Neuronal stem cell (in vitro differentiated cells): ENCODE data around the gene FUT3.

Experiments used
- DNase-seq: peaks from one replicate; pipeline ENCODE4 v3.0.0-alpha.2; 2013; ENCODE audit warnings: low spot score
- H2AFZ ChIP-seq: one replicate; pipeline ENCODE4 v1.6.1; 2013; ENCODE audit warnings: mild to moderate bottlenecking, low read length, inconsistent platforms
- H2AK5ac ChIP-seq: 2 replicates; pipeline ENCODE4 v1.6.1; 2013; ENCODE audit warnings: low read depth, mild to moderate bottlenecking, inconsistent platforms, low read length, moderate library complexity, mixed read lengths
- H2BK120ac ChIP-seq: 2 replicates; pipeline ENCODE4 v1.6.1; 2013; ENCODE audit warnings: low read depth, mild to moderate bottlenecking, inconsistent platforms, low read length, moderate library complexity, mixed read lengths
- H2BK12ac ChIP-seq: one replicate; pipeline ENCODE4 v1.6.1; 2013; ENCODE audit warnings: low read length, inconsistent platforms
- H2BK15ac ChIP-seq: 2 replicates; pipeline ENCODE4 v1.6.1; 2013; ENCODE audit warnings: mild to moderate bottlenecking, low read length, inconsistent platforms, mixed read lengths
- H2BK5ac ChIP-seq: one replicate; pipeline ENCODE4 v1.6.1; 2013; ENCODE audit warnings: inconsistent platforms, mild to moderate bottlenecking, low read length, moderate library complexity
- H3K14ac ChIP-seq: one replicate; pipeline ENCODE4 v1.6.1; 2013; ENCODE audit warnings: low read length, inconsistent platforms
- H3K18ac ChIP-seq: 2 replicates; pipeline ENCODE4 v1.6.1; 2013; ENCODE audit warnings: low read length, inconsistent platforms
- H3K23ac ChIP-seq: 2 replicates; pipeline ENCODE4 v1.6.1; 2013; ENCODE audit warnings: low read depth, mild to moderate bottlenecking, mixed read lengths, low read length, inconsistent platforms; ENCODE audit not compliant: poor library complexity
- H3K27ac ChIP-seq: replicated peaks from 3 replicates; pipeline ENCODE4 v1.5.1; 2013; ENCODE audit warnings: low read length, inconsistent platforms
- H3K27me3 ChIP-seq, 3 experiments: 2 replicates each; pipeline ENCODE4 v1.6.1; 2013; ENCODE audit warnings: low read length in 3 of 3, mild to moderate bottlenecking in 2 of 3, inconsistent platforms in 1 of 3, low read depth in 1 of 3, mixed read lengths in 1 of 3, moderate library complexity in 1 of 3; ENCODE audit not compliant: control insufficient read depth in 3 of 3, insufficient read depth in 3 of 3
- H3K36me3 ChIP-seq, 2 donors: replicated peaks in 1 of 2; 2 replicates each; pipeline ENCODE4 v1.6.1; 2013; ENCODE audit warnings: low read length in 2 of 2; ENCODE audit not compliant: control insufficient read depth in 2 of 2, insufficient read depth in 2 of 2
- H3K4ac ChIP-seq: 2 replicates; pipeline ENCODE4 v1.6.1; 2013; ENCODE audit warnings: inconsistent platforms, mild to moderate bottlenecking, low read length, moderate library complexity
- H3K4me1 ChIP-seq, 2 donors: 1 replicate in 1 of 2; 2 replicates in 1 of 2; pipeline ENCODE4 v1.6.1; 2013; ENCODE audit warnings: low read length in 2 of 2, low read depth in 1 of 2; ENCODE audit not compliant: control insufficient read depth in 2 of 2, insufficient read depth in 1 of 2
- H3K4me2 ChIP-seq: one replicate; pipeline ENCODE4 v1.6.1; 2013; ENCODE audit warnings: mild to moderate bottlenecking, low read length, inconsistent platforms; ENCODE audit not compliant: insufficient read depth, poor library complexity, severe bottlenecking
- H3K4me3 ChIP-seq, 2 donors: 2 replicates each; pipeline ENCODE4 v1.5.1; 2013; ENCODE audit warnings: low read length in 2 of 2, mild to moderate bottlenecking in 2 of 2, inconsistent platforms in 1 of 2, moderate library complexity in 1 of 2
- H3K79me1 ChIP-seq: one replicate; pipeline ENCODE4 v1.6.1; 2013; ENCODE audit warnings: low read depth, mild to moderate bottlenecking, inconsistent platforms, low read length, moderate library complexity
- H3K9ac ChIP-seq: one replicate; pipeline ENCODE4 v1.6.1; 2013; ENCODE audit warnings: mild to moderate bottlenecking, low read depth, low read length, inconsistent platforms; ENCODE audit not compliant: poor library complexity
- H3K9me3 ChIP-seq, 2 donors: replicated peaks in 1 of 2; 2 replicates each; pipeline versions ENCODE3 to v1.6.1; 2013; ENCODE audit warnings: low read length in 2 of 2, mild to moderate bottlenecking in 2 of 2, inconsistent platforms in 1 of 2, low read depth in 1 of 2, mixed read lengths in 1 of 2, moderate library complexity in 1 of 2; ENCODE audit not compliant: control insufficient read depth in 2 of 2, insufficient read depth in 1 of 2
- H4K8ac ChIP-seq: one replicate; pipeline ENCODE4 v1.6.1; 2013; ENCODE audit warnings: low read depth, mild to moderate bottlenecking, inconsistent platforms, low read length, moderate library complexity
- H4K91ac ChIP-seq: one replicate; pipeline ENCODE4 v1.6.1; 2013; ENCODE audit warnings: low read length, low read depth, mild to moderate bottlenecking, inconsistent platforms; ENCODE audit not compliant: poor library complexity
- WGBS, 2 donors: extraction: QIAGEN DNeasy Blood & Tissue Kit; methylation state at CpG; one replicate each; pipeline ENCODE4 v1.1.7; 2013; ENCODE audit warnings: missing lambda C conversion rate in 2 of 2, mixed read lengths in 1 of 2; ENCODE audit not compliant: insufficient read length in 2 of 2, insufficient replicate concordance in 1 of 2; ENCODE audit errors: extremely low coverage in 2 of 2; 5-methylcytosine and 5-hydroxymethylcytosine counted together

The FUT3 gene

DNA sequence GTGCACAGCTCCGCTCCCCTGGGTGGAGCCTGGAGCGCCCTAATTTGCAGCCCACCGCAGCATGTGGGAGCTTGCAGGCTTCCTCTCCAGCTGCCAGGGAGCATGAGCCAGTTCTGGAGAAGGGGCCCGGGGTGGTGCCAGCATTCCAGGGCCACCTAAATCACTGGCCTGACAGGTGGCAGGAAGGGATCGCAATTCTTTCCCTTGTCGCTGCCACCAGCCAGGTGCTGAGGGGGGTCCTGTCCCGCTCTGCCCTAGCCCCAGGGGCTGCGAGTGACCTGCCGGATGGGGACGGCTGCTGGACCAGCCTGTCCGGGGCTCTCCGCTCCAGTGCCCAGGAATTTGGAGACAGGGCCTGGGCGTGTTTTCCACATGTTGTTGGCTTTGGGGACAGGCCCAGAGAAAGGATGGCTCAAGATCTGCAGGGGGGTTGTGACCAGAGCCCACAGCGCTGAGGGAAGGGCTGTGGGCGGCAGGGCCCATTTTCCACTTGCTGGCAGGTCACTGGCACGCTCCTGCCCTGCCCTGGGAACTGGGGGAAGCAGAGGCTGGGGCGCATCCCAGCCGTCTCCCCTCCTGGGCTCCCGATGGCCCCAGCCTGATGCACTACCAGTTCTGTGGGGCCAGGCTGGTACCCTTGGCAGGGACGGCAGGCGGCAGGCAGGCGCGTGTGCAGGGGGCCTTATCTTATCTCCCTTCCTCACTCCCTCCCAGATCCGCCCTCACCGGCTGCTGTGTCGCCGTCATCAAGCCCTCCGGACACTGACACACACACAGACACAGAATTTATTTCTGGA is 42.9 kb upstream of the FUT3 start:
- no peak for DNase-seq
- H3K79me1 ChIP-seq: peaks cover 10% of the 10 kb centered on the region
- peak overlapping the region; percentile 41 for H2BK12ac ChIP-seq
- H4K91ac ChIP-seq: no peak overlapping the region
- H3K4me1 ChIP-seq: peaks cover 3 to 5% of the 10 kb centered on the region in 2 donors
- H2AK5ac ChIP-seq: no peak overlapping the region
- H3K23ac ChIP-seq: no peak overlapping the region
- no peak overlapping the region for H3K4ac ChIP-seq
- no peak overlapping the region for H3K4me2 ChIP-seq
- H2BK120ac ChIP-seq: no peak overlapping the region
- no CpG with 5 or more reads among the region's 28 CpGs for WGBS, 2 donors
- H2AFZ ChIP-seq: no peak overlapping the region
- no peak overlapping the region for H4K8ac ChIP-seq
- no peak overlapping the region for H3K14ac ChIP-seq
- H3K36me3 ChIP-seq: peaks cover 15 to 16% of the 10 kb centered on the region in 2 donors
- no peak overlapping the region for H3K4me3 ChIP-seq
- H2BK5ac ChIP-seq: no peak overlapping the region
- no peaks in the 10 kb centered on the region for H3K27me3 ChIP-seq
- no peak overlapping the region for H3K18ac ChIP-seq
- H3K27ac ChIP-seq: no peak overlapping the region
- no peaks in the 10 kb centered on the region for H3K9me3 ChIP-seq
- peak overlapping the region; percentile 12 for H3K9ac ChIP-seq
- H2BK15ac ChIP-seq: no peak overlapping the region

DNA sequence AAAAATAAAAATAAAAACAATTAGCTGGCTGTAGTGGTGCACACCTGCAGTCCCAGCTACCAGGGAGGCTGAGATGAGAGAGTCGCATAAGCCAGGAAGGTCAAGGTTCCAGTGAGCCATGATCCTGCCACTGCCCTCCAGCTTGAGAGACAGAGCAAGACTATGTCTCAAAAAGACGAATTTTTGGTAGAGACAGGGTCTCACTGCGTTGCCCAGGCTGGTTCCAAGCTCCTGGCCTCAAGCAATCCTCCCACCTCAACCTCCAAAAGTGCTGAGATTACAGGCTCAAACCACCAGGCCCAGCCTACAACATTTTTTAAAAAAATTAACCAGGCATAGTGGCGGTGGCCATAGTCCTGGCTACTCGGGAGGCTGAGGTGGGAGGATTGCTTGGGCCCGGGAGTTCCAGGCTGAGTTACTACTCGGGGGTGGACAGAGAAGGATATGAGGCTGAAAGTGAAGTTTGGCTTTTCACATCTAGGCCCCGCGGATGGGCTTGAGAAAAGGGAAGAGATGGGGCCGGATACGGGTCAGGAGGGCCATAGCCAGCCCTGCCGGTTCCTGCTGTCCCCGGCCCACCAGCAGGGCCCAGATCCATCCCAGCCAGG is 42.2 kb upstream of the FUT3 start:
- H3K36me3 ChIP-seq: peaks cover 15 to 16% of the 10 kb centered on the region in 2 donors
- no peak overlapping the region for H2BK12ac ChIP-seq
- no peak overlapping the region for H2AFZ ChIP-seq
- no peak overlapping the region for H4K91ac ChIP-seq
- no peak overlapping the region for H3K23ac ChIP-seq
- H3K27me3 ChIP-seq: no peaks in the 10 kb centered on the region
- H3K4me3 ChIP-seq: no peak overlapping the region
- no peak overlapping the region for H3K4ac ChIP-seq
- no peaks in the 10 kb centered on the region for H3K9me3 ChIP-seq
- H3K79me1 ChIP-seq: peaks cover 10% of the 10 kb centered on the region
- H4K8ac ChIP-seq: no peak overlapping the region
- H3K14ac ChIP-seq: no peak overlapping the region
- DNase-seq: no peak
- WGBS, 2 donors: no CpG with 5 or more reads among the region's 13 CpGs
- peak overlapping the region; percentile 42 for H2BK5ac ChIP-seq
- H2BK120ac ChIP-seq: no peak overlapping the region
- no peak overlapping the region for H2BK15ac ChIP-seq
- H3K9ac ChIP-seq: no peak overlapping the region
- H3K18ac ChIP-seq: no peak overlapping the region
- H3K27ac ChIP-seq: no peak overlapping the region
- no peak overlapping the region for H3K4me2 ChIP-seq
- H2AK5ac ChIP-seq: no peak overlapping the region
- peaks cover 3 to 5% of the 10 kb centered on the region in 2 donors for H3K4me1 ChIP-seq

DNA sequence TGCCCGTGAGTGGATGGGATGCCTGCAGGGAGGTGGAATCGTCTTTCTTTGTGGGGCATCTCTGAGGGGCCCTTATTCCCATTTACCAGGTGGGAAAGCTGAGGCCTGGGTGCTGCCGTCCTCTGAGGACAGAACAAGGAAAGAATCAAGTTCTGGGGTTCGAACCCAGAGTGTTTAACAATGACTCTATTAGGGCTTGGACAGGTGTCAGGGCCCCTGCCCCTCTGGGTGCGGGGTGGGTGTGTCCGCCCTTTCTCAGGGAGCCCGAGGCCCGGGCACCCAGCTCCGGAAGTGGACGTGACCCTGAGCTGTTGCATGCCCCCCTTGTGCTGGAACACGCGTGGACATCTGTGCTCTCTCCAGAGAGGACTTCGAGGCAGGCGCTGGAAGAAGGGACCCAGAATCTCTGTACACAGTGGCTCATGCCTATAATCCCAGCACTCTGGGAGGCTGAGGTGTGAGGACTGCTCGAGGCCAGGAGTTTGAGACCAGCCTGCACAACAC is 41.6 kb upstream of the FUT3 start:
- Histone ChIP-seq H4K8ac (no peak overlapping the region), H3K27me3 (no peaks in the 10 kb centered on the region)
- DNase-seq: no peak

More for the DNA sequence above, 41.6 kb upstream of the FUT3 start:
- Histone ChIP-seq H3K4me3 (no peak overlapping the region), H3K14ac (no peak overlapping the region), H3K23ac (no peak overlapping the region), H2BK15ac (no peak overlapping the region), H3K4me2 (no peak overlapping the region), H3K27ac (no peak overlapping the region), H3K79me1 (peaks cover 9% of the 10 kb centered on the region), H2BK5ac (peak overlapping the region; percentile 42), H3K4me1 (peaks cover 3 to 5% of the 10 kb centered on the region in 2 donors), H2AFZ (no peak overlapping the region), H2BK120ac (no peak overlapping the region), H2AK5ac (peak overlapping the region; percentile 81), H3K9me3 (no peaks in the 10 kb centered on the region), H3K18ac (no peak overlapping the region), H4K91ac (no peak overlapping the region), H3K36me3 (peaks cover 15 to 16% of the 10 kb centered on the region in 2 donors), H3K4ac (no peak overlapping the region), H3K9ac (no peak overlapping the region), H2BK12ac (no peak overlapping the region)
- no CpG with 5 or more reads among the region's 15 CpGs for WGBS, 2 donors
